Middle frontal gyrus (tissue), 1 donor: ENCODE measurements around the gene ITM2C.

ENCODE experiments used
- DNase-seq: peaks from one replicate; pipeline ENCODE4 v3.0.0-alpha.2; 2015; ENCODE audit warnings: low spot score; ENCODE audit errors: extremely low spot score

Gene ITM2C

DNA sequence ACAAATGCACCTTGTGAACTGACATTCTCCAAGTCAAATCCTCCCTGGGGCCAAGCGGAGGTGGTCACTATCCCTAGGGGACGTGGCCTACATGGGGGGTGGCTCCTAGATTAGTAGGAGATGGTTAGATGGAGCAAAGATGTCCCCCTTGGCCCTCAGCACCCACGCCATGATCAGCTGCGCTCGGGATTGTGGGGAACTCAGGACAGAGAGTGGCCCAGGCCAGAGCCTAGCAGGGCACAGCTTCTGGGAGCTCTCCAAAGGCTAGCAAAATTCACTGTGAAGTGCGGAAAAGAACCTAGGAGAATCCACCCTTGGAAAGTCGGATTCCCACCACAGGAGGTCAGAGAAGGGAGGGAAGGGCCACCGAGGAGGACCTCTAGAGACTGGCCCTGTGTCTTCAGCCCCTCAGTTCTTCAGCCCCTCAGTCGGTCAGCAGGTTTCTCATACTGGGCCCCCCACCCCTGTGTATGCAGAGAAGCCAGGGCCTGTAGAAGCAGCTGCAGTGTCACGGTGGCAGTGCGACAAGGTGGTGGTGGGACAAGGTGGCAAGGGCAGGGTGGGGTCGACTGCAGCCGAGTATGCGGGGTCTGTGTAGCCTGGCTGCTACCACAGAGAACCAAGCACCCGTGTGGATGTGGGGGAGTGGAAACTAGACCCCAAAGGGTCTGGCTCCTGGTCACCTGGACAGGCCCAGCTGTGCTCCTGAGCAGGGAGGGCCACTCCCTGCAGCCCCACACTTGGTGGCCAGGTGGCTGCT lies 41.9 kb downstream of the ITM2C start:
- no peak for DNase-seq

DNA sequence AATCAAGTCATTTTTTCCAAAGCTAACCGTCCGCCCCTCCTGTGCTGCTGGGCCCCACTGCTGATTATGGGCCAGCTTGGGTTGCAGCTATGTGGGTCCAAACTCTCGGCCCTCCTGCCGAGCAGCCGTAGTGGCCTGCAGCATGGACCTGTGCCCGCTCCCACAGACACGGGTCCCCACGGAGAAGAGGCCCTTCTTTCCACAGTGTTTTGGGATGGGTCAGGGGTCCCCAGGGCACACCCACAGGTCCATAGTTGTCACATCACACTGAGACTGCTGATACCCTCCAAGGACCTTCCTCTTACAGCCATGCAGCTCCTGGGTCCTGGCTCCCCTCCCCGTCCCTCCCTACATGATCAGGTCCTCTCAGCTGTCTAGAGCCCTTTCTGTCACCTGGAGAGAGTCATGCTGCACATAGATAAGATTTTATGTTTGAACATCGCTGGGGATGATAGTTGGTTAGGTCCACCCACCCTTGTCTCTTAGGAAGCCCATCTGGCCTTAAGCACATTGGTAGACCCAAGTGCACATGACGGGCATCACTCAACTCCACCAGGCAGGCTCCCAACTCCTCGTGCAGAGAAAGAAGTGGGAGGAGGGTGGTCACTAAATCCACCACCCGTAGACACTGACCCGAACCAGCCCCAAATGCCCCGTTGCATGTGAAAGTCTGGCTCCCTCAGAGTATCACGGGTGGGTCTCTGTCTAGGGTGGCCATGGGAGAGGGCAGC lies 42.8 kb downstream of the ITM2C start:
- DNase-seq, result no peak

DNA sequence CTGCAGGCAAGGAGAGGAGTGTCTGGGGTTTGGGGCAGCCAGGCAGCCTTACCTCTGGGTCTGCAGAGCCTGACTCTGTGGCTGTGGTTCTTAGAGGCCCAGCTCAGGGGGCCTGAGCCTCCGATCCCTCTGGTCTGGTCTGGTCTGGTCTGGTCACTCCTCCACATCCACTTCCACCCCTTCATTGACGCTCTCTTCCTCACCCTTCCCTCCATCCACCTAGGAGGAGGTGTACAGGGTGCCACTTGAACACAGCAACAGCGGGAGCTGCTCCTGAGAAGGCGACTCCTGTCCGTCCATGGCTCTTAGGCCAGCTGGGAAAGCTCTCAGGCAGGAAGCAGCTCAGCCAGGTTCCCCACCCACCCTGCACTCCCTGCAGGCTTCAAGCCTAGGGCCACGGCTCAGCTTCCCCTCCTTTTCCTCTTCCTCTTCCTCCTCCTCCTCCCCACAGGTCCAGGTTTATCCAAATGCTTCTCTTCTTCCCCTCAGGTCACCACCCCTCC lies 43.4 kb downstream of the ITM2C start:
- no peak for DNase-seq

DNA sequence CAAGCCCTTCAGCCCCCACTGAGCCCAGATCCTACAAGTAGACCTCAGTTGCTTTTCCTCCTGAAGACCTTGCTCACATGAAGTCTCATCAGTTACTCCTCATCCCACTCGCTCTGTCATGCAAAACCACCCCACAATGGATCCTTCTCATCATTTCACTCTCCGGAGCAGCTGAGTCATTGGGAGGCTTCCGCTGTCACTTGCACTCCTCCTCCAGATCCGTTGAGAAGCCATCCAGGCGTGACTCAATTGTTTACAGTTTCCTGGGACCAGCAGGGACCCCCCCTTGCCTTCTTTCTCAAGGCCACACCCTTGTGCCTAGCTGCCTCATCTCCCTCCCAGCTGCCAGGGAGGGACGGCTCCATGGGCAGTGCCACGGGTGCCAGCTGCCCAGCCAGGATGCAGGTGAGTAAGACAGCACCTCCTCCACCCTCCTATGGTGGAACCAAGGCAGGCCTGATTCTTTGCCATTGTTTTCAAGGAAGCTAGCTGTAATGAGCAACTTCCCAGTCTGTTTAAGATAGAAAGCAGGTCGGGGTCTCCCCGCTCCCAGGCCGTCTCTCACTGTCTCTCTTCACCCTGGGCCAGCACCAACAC lies 44.0 kb downstream of the ITM2C start:
- no peak for DNase-seq

DNA sequence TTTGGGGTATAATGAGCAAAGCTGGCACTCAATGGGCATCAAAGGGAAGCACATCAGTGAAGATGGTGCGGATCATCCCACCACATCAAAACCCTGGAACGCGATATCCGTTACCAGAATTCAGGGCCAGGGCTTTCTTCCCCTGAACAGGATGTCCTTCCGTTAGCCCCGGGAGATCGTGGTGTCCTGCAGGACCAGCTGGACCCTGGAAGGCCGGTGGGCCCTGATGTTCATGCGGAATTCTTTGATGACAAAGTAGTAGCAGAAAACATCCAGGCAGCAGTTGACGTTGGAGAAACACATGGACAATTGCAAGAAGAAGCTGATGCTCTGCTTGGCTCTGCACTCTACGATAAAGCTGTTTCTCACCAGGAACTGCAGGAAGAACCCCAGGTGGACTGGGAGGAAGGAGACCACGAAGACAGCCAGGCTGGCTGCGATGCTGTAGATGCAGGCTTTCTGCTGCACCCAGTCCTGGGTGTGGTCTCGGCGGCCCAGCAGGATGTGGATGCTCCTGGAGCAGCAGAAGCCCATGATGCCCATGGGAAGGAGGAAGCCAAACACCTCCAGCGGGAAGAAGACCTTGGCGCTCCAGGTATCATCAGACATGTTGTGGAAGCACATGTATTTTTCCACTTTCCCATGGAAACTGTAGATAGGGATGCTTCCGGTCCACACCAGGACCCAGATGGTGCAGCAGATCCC lies 45.3 kb downstream of the ITM2C start:
- DNase-seq, result no peak

DNA sequence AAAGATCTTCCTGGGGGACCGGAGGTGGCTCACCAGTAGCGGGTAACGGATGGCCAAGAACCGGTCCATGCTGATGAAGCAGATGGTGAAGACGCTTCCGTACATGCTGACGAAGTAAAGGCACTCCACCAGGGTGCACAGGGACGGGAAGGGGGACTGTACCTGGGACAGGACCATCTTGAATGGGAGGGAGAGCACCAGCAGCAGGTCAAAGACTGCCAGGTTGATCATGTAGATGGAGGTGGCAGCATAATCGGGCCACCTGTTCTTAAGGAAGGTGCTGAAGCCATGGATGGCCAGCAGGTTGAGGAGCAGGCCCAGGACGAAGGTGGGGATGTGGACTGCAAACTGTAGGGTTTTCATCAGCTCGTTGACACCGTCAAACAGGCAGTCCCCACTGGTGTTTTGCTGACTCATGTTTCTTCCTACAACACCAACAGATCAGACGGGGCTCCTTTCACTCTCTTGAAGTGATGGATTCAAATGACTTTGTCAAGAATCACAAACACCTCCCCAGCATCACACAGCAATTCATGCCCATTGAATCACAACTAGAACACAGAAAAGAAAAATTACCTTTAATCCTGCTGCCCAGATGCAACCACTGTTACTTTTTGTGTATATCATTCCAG lies 45.9 kb downstream of the ITM2C start:
- no peak for DNase-seq

DNA sequence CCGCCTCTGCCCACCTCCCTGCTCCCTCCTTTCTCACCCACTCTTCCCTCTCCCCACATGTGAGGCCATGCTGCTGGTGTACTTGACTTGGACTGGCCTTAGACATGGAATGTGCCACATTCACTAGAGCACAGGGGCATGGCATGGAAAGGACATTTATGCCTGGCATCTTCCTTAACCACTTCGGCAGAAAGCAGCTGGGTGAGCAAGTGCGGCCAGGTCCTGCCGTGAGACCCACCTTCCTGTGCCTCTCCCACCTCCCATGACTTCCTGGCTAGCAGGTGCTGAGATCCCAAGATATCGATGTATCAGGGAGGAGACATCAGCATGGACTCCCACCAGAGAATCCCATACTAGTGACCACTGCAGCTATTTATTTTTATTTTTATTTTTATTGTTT lies 47.3 kb downstream of the ITM2C start:
- DNase-seq, result no peak

DNA sequence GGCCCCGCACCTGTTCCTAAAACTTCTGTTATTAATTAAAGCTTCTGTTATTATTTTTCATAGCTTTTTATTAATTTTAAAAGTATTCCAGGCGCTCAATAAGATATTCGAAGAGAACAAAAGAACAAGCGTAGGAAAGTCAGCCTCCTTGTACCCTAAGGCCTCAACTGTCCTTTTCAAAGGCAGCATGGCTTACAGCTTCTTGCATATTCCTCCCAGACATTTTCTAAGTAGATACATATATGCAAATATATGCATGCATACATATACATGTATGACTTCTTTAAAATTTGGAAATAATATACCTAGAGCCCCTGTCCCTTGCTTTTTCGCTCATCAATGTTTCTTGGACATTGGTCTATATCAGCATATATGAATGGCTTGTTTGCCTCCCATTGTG lies 48.0 kb downstream of the ITM2C start:
- no peak for DNase-seq

DNA sequence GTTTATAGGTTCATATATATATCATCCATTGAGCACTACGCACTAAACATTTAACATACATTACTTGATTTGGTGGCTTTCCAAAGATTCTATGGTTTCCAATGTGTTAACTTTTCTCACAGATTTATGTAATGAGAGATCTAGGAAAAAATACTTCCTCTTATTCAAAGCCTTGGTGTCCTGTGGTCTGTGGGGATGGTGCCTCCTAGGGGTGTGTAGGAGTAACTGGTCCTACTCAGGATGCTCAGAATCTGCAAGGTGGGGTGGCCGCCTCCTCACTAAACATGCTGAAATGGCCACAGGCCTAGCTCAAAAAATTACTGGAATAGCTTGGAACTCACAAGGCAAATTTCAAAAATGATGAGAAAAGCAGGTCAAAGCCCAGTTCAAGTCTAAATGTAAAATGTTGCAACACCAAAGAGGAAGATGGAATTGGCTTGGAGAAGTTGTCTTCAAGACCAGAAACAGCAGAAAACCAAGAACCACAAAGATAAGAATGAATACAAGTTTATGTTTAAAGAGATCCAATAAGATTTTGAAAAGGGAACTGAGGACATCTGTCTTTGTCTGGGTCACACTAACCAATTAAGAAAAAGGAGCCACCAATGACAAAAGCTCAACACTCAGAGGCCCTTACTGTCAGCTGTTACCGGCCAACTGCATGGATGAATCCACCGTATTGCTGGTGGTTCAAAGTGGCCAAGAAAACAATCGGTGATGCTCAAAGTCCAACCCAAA lies 48.8 kb downstream of the ITM2C start:
- DNase-seq, result no peak

DNA sequence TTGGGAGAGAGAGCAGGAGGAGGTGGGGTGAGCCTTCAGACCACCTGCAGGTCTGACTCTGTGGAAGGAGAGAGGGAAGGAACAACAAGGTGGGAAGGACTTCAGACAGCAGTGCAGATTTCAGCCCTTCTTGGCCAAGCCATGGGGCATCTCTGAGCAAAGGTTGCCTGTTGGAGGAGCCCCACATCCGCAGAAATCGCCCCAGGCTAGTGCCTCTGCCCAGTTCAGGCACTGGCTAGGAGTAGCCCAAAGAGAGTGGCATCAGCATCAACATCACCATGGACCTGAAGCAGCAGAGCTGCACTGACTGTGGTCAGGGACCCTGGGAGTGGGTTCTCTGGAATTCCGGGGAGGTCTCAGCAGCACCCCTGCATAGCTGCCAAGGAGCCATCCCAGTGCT lies 50.1 kb downstream of the ITM2C start:
- DNase-seq, result no peak

DNA sequence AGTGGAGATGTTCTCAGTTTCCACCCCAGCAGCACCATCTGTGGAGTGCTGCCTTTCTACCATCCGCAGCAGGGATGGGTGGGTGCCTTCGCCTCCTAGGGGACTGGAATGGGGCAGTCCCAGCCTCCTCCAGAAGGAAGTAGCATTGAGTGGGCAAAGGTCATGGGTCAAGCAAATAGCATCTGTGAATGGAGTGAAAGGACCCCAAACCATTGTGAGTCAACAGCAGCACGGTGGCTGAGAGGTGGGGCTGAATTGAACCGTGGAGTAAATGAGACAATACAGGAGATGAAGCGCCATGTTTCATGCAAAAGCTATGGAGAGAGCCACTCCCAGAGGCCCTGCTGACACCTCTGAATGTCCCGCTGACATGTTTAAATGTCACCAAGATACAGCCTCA lies 50.6 kb downstream of the ITM2C start:
- no peak for DNase-seq

DNA sequence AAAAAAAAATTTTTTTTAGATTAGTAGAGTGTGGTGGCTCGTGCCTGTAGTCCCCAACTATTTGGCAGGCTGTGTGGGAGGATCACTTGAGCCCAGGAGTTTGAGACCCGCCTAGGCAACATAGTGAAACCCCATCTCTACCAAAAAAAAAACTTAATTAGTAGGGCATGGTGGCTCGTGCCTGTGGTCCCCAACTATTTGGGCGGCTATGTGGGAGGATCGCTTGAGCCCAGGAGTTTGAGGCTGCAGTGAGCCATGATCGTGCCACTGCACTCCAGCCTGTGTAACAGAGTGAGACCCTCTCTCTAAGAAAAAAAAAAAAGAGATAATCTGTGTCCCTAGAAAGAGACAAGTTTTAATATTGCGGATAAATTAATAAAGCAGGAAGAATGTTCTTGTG lies 51.5 kb downstream of the ITM2C start:
- no peak for DNase-seq

DNA sequence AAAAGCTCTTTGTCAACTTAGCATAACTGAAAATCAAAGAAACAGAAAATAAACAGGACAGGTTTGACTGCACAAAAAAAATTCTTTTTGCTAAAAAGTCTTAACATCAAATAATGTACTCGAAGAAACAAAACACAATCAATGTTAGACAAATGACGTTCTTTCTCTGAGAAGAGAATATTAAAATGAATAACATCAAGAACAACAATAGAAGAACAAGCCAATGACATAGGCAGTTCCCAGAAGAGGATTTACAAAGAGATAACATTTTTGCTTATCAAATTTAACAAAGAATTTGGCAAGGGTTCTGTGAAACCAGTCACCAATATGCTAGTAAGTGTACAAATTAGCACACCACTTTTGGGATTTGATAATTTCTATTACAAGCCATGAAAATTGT lies 54.5 kb downstream of the ITM2C start:
- no peak for DNase-seq

DNA sequence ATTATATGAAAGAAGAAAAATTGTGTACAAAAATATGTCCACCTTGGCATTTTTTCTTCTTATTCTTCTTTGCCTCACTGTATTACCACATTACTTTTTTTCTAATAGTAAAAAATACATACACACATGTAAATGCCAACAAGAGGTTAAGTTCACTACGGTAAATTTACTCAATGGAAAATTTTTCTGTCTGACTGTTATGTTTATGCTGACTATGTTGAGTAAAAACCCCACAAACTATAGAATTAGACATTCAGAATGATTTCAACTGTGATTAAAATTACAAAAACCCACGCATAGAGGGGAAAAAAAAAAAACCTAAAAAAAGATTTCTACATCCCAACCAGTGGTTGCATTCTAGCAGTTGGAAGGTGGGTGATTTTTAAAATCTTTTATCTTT lies 54.9 kb downstream of the ITM2C start:
- DNase-seq, result no peak

DNA sequence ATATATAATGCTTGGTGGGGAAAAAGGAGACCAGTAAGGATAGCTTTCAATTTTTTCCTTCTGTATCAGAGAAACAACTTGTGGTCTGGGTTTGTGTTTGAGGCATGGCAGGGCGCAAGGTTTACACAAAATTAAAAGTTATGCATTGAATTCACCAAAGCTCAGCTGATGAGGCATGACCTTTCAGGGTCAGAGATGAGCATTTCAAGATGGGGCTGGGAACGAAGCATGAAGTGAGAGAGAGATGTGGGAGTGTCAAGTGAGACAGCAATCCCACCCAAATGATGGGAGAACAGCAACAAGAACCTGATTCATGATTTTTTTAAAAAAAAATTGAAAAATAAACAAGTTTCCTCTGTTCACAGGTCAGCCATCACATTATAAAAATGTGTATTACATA lies 55.4 kb downstream of the ITM2C start:
- DNase-seq, result no peak

DNA sequence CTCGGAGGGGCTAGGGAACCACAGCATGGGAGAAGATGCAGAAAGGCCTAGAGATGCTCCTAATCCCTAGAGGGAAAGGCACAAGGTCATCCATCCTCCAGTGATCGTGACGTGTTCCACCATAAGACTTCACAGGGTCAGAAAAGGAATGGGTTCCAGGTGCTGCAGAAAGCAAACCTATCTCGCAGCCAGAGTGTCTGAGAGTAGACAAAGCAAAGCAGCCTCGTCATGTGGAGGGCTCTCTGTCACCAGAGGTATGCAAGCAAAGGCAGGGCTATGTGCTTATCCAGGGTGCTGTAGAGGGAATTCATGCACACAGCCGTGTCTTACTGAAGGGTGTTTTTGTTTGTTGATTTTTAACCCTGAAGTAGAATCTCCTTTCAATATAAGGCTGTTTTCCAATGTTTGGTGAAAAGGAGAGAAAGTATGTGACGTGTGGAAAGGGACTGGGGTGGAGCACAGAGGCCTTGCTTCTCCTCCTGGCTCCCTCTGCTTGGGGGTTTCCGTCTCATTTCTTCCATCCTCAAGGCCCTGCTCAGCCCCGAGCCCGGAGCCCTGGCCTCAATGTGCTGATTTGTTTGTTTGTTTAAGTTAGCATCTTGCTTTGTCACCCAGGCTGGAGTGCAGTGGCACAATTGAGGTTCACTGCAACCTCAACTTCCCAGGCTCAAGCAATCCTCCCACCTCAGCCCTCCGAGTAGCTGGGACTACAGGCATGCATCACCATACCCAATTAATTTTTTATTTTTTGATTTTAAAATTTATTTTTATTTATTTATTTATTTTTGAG lies 57.3 kb downstream of the ITM2C start:
- no peak for DNase-seq

DNA sequence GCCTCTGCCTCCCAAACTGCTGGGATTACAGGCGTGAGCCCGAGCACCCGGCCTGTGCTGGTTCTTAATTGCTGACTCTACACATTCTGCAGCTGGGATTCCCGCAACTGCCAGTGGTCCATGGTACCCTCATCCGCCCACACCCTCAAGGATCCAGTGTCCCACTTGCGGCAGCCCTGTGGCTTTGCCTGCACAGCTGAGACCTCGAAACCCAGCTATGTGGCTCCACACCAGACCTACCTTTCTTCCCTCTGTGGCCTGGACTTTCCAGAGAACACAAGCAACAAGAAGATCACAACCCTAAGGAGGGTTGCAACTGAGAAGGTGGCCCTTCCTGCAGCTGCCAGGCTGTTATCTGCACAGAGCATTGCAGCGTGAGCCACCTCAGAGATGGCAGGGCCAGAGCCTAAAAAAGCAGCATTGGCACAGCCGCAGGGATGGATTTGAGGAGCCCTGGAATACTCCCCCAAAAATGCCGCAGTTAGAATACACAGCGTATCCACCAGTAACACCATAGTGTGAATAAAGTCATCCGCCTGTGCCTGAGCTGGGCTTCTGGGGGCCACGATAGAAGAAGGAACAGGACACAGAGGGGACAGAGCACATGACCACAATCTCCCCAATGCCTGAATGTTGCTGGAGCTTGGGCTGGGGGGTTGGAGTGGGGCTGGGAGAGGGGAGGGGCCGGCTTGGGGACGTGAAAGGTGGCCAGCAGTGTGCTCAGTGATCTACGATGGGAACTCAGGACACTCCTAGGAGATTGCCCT lies 58.4 kb downstream of the ITM2C start:
- DNase-seq, result no peak

DNA sequence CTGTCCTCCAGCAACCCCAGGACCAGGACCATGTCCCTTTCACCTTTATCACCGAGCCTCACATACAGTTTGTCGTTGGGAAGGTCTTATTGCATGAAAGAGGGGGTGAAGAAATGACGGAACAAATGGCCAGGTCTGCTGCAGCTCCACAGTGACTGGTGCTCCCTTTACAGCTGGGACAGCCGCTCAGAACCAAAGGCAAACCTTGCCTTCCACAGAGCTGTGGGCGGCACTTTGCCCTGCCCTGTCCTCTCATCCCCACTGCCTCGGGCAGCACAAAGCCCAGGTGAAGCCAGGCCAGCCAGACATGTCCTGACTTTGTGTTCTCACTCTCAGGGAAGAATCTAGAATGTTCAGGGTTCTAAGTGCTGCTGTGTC lies 59.3 kb downstream of the ITM2C start:
- no peak for DNase-seq
